Uterus (tissue), 4 donors: ENCODE measurements around the gene CLIP2. TPM values are rescaled to one million over a fixed set of nuclear protein-coding genes. Genes with fewer than 3 reads are reported as not detected.

Source experiments
- DNase-seq, 2 donors: peaks; one replicate each; pipeline ENCODE4 v3.0.0-alpha.2; 2019 to 2020
- H3K27ac ChIP-seq, 2 donors: fragments of 200-600 bp; sonication (generic); 1 replicate in 1 of 2; 2 replicates in 1 of 2; pipeline ENCODE4 v1.5.1; 2016 to 2018
- H3K27me3 ChIP-seq, 2 donors: fragments of 200-600 bp; sonication (generic); one replicate each; pipeline ENCODE4 v1.5.1; 2018 to 2019; ENCODE audit warnings: control low read depth in 1 of 2
- H3K36me3 ChIP-seq, 2 donors: fragments of 200-600 bp; sonication (generic); one replicate each; pipeline ENCODE4 v1.5.1; 2019; ENCODE audit warnings: control low read depth in 1 of 2
- H3K4me1 ChIP-seq, 2 donors: fragments of 200-600 bp; sonication (generic); one replicate each; pipeline ENCODE4 v1.5.1; 2018 to 2019; ENCODE audit warnings: control low read depth in 1 of 2
- H3K4me3 ChIP-seq, 2 donors: fragments of 200-600 bp; sonication (generic); 1 replicate in 1 of 2; 2 replicates in 1 of 2; pipeline ENCODE4 v1.5.1; 2018 to 2019; ENCODE audit warnings: mild to moderate bottlenecking in 1 of 2
- H3K9me3 ChIP-seq, 2 donors: fragments of 200-600 bp; sonication (generic); one replicate each; pipeline ENCODE4 v1.5.1; 2019; ENCODE audit warnings: control low read depth in 1 of 2
- POLR2A ChIP-seq, 2 donors: fragments of 450-650 bp; IDR thresholded peaks; one replicate each; pipeline ENCODE4 v1.6.1; 2016; ENCODE audit warnings: antibody characterized with exemption in 2 of 2, mild to moderate bottlenecking in 1 of 2, moderate library complexity in 1 of 2
- intact Hi-C: fragments of 100-400 bp; cut with DNase I; formaldehyde crosslinking; loops from one replicate; pipeline ENCODE4 v1.15.1; 2023; ENCODE audit warnings: low total_unique reads
- total RNA-seq, 4 donors: library from RNA; depleted of rRNA in 3 of 4; stranded (reverse); fragments of >200 nt in 3 of 4; gene quantifications; one replicate each; pipeline versions ENCODE4 v1.1.0 to v1.2.4, GENCODE V29; 2014 to 2023
- TF ChIP-seq, protein P1 (sequence below), 4 experiments: fragments of 200-600 bp in 2 of 4; fragments of 450-650 bp in 2 of 4; sonication (generic) in 2 of 4; IDR thresholded peaks; one replicate each; pipeline ENCODE4 v1.5.1; 2016 to 2019; ENCODE audit warnings: antibody characterized with exemption in 4 of 4, mild to moderate bottlenecking in 2 of 4, moderate library complexity in 1 of 4
- donor health status: DM: yes; HTN: yes; CAD: no.

CLIP2 gene
- total RNA-seq, 4 donors from 2014 or later = 20.3 to 41.8 (median 28.4) TPM

DNA sequence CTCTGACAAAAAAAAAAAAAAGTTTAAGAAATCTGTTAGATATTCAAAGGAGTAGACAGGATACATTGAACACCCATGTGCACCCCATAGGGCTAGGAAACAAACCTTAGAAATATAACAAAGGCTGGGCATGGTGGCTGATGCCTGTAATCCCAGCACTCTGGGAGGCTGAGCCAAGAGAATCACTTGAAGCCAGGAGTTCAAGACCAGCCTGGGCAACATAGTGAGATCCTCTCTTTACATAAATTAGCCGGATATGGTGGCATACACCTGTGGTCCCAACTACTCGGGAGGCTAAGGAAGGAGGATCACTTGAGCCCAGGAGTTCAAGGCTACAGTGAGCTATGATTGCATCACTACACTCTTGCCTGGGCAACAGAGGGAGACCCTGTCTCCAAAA, 15.3 kb downstream of the CLIP2 start:
- Histone ChIP-seq H3K4me1 (peaks cover 0 to 15% of the 10 kb centered on the region in 2 donors), H3K27me3 (no peaks in the 10 kb centered on the region), H3K9me3 (no peaks in the 10 kb centered on the region), H3K36me3 (no peaks in the 10 kb centered on the region), H3K4me3 (no peak overlapping the region), H3K27ac (no peak overlapping the region)
- intact Hi-C loops = no loop called here
- no peak for TF ChIP-seq POLR2A (IDR thresholded peaks at IDR 0.05)
- TF ChIP-seq, protein P1, sequence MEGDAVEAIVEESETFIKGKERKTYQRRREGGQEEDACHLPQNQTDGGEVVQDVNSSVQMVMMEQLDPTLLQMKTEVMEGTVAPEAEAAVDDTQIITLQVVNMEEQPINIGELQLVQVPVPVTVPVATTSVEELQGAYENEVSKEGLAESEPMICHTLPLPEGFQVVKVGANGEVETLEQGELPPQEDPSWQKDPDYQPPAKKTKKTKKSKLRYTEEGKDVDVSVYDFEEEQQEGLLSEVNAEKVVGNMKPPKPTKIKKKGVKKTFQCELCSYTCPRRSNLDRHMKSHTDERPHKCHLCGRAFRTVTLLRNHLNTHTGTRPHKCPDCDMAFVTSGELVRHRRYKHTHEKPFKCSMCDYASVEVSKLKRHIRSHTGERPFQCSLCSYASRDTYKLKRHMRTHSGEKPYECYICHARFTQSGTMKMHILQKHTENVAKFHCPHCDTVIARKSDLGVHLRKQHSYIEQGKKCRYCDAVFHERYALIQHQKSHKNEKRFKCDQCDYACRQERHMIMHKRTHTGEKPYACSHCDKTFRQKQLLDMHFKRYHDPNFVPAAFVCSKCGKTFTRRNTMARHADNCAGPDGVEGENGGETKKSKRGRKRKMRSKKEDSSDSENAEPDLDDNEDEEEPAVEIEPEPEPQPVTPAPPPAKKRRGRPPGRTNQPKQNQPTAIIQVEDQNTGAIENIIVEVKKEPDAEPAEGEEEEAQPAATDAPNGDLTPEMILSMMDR (IDR thresholded peaks at IDR 0.05) = no peak
- DNase-seq = no peak

DNA sequence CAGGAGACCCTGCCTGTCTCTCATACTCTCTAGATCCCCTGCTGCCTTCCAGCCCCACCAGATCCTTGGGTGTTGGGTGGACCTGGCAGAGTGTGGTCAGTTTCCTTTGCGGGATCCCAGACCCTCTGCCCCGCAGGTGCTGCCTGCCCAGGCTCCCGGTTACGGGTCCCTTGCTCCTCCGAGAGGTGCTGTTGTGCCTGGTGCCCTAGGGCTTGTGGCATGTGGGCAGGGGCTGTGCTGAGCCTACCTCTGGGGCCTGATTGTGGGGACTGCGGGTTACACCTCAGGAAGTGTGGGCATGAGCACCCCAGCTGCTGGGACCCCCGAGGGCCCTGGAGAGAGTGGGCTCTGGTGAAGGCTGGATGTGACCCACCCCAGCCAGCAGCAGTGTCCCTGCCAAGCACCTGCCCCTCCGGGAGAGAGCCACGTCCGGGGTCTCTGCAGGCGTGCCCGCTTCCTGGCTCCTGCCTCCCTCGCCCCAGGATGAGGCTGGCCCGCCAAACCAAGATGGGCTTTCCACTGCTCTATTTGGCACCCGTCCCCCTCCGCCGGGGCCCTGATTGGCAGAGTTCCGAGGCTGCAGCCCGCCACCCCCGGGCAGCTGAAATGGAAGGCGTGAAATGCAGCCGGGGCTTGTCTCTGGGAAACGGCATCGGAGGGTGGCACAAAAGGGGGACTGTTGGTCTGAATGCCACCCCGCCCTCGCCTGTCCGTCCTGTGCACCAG, 17.0 kb downstream of the CLIP2 start:
- intact Hi-C loops = no loop called here
- H3K27ac ChIP-seq = no peak overlapping the region
- H3K4me3 ChIP-seq = no peak overlapping the region
- no peaks in the 10 kb centered on the region for H3K36me3 ChIP-seq
- no peaks in the 10 kb centered on the region for H3K9me3 ChIP-seq
- no peak for DNase-seq
- TF ChIP-seq, protein P1 (IDR thresholded peaks at IDR 0.05) = no peak
- no peak for TF ChIP-seq POLR2A (IDR thresholded peaks at IDR 0.05)
- no peaks in the 10 kb centered on the region for H3K27me3 ChIP-seq
- peaks cover 0 to 15% of the 10 kb centered on the region in 2 donors for H3K4me1 ChIP-seq

DNA sequence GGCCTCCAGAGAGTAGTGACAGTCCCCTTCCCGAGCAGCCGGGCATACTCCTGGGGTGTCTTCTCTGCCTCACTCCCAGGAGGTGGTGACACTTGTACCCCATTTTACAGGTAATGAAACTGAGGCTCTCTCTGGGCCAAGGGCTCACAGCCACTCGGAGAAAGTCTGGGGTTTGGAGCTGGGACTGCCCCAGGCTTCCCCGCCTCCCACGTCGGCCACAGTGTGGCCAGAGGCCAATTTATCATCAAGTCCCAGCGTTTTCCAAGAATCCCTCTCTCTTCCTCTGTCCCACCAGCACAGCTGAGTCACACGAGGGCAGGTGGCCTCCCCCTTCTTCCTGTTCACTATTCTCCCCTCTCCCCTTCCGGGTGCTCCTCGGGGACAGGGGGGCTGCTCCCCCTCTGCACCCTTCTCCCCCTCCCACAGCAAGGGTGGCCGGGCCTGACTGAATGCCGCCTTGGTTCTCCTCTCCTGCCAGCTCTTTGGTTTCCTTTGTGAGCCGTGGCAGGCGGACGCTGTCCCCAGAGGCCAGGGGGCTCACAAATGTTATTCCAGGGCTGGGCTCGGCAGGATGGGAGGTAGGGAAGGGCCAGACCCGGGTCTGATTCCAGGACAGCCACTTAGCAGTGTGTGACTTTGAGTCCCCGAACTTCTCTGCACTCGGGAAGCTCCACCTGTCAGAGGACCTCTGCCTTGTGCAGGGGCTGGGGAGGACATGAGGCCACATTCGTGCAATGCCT, 17.7 kb downstream of the CLIP2 start:
- no peaks in the 10 kb centered on the region for H3K36me3 ChIP-seq

DNA sequence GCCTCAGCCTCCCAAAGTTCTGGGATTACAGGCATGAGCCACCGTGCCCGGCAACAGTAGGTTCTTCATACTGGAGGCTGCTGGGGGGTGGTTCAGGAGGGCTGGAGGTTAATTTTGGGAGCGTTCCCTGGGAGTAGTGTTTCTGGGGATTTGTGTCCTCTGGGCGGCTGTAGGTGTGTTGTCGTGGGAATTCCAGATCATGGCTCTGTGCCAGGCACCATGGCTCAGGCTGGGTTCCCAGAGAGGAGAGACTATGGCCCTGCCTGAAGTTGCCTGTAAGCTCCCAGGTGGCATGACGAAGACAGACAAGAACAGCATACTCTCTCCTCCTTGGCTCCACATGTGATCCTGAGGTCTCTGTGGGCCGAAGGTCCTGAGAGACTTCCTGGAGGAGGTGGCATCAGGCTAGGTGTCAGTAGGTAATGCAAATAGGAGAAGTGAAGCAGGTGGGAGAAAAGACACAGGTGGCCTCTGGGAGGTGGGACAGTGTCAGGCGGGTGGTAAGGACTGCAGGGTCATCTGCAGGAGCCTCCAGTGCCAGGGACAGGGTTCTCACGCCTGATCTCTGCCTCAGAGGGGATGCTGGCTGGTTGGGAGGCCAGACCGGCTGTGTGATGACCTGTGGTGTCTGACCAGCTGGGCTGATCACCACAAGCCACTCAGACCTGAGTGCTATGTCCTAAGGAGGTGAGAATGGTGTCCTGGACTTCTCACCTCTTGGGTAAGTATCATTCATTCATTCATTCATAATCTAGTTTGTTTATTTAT, 18.7 kb downstream of the CLIP2 start:
- H3K4me3 ChIP-seq = no peak overlapping the region
- TF ChIP-seq POLR2A (IDR thresholded peaks at IDR 0.05) = no peak
- TF ChIP-seq, protein P1 (IDR thresholded peaks at IDR 0.05) = no peak
- no peak overlapping the region for H3K27ac ChIP-seq
- intact Hi-C loops = no loop called here
- no peaks in the 10 kb centered on the region for H3K36me3 ChIP-seq
- H3K4me1 ChIP-seq = peaks cover 0 to 15% of the 10 kb centered on the region in 2 donors
- DNase-seq = no peak
- no peaks in the 10 kb centered on the region for H3K27me3 ChIP-seq
- no peaks in the 10 kb centered on the region for H3K9me3 ChIP-seq

More for the DNA sequence above, 17.7 kb downstream of the CLIP2 start:
- H3K27ac ChIP-seq = no peak overlapping the region
- TF ChIP-seq, protein P1 (IDR thresholded peaks at IDR 0.05) = no peak
- no peaks in the 10 kb centered on the region for H3K27me3 ChIP-seq
- H3K9me3 ChIP-seq = no peaks in the 10 kb centered on the region
- H3K4me3 ChIP-seq = no peak overlapping the region
- intact Hi-C loops = no loop called here
- peak; percentile 39 to 64 for DNase-seq
- peaks cover 0 to 15% of the 10 kb centered on the region in 2 donors for H3K4me1 ChIP-seq
